ENCODE measurements around the gene HOXC9. TPM values are rescaled to one million over a fixed set of nuclear protein-coding genes. Genes with fewer than 3 reads are reported as not detected.

Gene HOXC9
- total and polyA plus RNA-seq, 9 of the 15 experiments (the other 6 are each of a cell fraction or from before 2014, with no cell fraction given) = 1.1 to 10.5 (median 9.3) TPM

DNA sequence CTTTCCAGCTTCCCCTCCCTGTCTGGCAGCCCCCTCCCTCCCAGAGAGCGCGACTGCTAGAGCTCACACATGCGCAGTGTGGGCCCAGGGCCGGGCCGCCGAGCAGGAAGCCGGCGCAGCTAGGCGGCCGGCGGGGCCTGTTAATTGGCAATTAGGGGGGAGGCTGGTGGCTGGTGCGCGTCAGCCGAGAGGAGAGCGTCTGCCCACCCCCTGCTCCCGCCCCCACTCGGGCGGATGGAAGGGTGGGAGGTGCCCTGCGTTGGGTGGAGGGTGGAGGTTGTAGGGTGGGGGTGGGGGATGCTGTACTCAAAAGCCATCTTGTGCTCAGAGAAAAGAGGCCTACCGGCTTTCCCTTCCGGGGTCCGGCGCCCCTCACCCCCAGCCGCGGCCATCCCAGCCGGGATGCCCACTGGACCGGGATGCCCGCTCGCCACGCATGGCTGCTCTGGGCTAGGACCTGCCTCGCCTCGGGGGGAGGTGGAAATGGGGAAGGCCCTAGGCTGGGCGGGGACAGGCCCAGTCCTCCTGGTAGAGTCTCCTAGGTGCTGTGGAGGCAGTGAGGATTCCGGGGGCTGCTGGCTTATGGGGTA is 18.0 kb downstream of the HOXC9 start (continued):
- TF ChIP-seq MIER1 (IDR thresholded peaks at IDR 0.05; ENCODE audit: low read depth) (no peak), CBX5 (IDR thresholded peaks at IDR 0.05; ENCODE audit: borderline replicate concordance, low read depth) (no peak), MAFF (IDR thresholded peaks at IDR 0.05; ENCODE audit: low read length) (no peak), ZNF324 (CRISPR knock-in tag; IDR thresholded peaks at IDR 0.05) (no peak), NFIC (IDR thresholded peaks at IDR 0.05) (no peak; the same call in 1 of the 2 replicates), RUNX1 (IDR thresholded peaks at IDR 0.05; ENCODE audit: low read depth) (no peak), ZNF79 (CRISPR knock-in tag; IDR thresholded peaks at IDR 0.05; ENCODE audit: low read depth) (no peak), MYBL2 (IDR thresholded peaks at IDR 0.05; ENCODE audit: low read depth) (no peak), MYBL2 (CRISPR knock-in tag; IDR thresholded peaks at IDR 0.05; ENCODE audit: borderline replicate concordance) (no peak), ATF1 (CRISPR knock-in tag; IDR thresholded peaks at IDR 0.05) (no peak), ATF1 (tag; IDR thresholded peaks at IDR 0.05) (no peak; the same call in 1 of the 2 replicates), NCOA4 (IDR thresholded peaks at IDR 0.05; ENCODE audit: partially characterized antibody) (no peak), ZNF586 (CRISPR knock-in tag; conservative IDR thresholded peaks at IDR 0.05) (no peak), PML (IDR thresholded peaks at IDR 0.05; ENCODE audit: low read length) (no peak)
- TF ChIP-seq, protein P1, sequence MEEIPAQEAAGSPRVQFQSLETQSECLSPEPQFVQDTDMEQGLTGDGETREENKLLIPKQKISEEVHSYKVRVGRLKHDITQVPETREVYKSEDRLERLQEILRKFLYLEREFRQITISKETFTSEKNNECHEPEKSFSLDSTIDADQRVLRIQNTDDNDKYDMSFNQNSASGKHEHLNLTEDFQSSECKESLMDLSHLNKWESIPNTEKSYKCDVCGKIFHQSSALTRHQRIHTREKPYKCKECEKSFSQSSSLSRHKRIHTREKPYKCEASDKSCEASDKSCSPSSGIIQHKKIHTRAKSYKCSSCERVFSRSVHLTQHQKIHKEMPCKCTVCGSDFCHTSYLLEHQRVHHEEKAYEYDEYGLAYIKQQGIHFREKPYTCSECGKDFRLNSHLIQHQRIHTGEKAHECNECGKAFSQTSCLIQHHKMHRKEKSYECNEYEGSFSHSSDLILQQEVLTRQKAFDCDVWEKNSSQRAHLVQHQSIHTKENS (CRISPR knock-in tag; IDR thresholded peaks at IDR 0.05) = no peak
- TF ChIP-seq, protein P2, sequence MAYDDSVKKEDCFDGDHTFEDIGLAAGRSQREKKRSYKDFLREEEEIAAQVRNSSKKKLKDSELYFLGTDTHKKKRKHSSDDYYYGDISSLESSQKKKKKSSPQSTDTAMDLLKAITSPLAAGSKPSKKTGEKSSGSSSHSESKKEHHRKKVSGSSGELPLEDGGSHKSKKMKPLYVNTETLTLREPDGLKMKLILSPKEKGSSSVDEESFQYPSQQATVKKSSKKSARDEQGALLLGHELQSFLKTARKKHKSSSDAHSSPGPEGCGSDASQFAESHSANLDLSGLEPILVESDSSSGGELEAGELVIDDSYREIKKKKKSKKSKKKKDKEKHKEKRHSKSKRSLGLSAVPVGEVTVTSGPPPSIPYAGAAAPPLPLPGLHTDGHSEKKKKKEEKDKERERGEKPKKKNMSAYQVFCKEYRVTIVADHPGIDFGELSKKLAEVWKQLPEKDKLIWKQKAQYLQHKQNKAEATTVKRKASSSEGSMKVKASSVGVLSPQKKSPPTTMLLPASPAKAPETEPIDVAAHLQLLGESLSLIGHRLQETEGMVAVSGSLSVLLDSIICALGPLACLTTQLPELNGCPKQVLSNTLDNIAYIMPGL (CRISPR knock-in tag; IDR thresholded peaks at IDR 0.05) = no peak
- TF ChIP-seq, protein P3, sequence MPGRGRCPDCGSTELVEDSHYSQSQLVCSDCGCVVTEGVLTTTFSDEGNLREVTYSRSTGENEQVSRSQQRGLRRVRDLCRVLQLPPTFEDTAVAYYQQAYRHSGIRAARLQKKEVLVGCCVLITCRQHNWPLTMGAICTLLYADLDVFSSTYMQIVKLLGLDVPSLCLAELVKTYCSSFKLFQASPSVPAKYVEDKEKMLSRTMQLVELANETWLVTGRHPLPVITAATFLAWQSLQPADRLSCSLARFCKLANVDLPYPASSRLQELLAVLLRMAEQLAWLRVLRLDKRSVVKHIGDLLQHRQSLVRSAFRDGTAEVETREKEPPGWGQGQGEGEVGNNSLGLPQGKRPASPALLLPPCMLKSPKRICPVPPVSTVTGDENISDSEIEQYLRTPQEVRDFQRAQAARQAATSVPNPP (IDR thresholded peaks at IDR 0.05; ENCODE audit: borderline replicate concordance, insufficient read depth, insufficient read length) = no peak
- TF ChIP-seq, protein P4, sequence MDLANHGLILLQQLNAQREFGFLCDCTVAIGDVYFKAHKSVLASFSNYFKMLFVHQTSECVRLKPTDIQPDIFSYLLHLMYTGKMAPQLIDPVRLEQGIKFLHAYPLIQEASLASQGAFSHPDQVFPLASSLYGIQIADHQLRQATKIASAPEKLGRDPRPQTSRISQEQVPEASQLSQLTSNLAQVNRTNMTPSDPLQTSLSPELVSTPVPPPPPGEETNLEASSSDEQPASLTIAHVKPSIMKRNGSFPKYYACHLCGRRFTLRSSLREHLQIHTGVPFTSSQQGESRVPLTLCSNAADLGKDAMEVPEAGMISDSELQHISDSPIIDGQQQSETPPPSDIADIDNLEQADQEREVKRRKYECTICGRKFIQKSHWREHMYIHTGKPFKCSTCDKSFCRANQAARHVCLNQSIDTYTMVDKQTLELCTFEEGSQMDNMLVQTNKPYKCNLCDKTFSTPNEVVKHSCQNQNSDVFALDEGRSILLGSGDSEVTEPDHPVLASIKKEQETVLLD (IDR thresholded peaks at IDR 0.05) = peak; percentile 82; the same call in 1 of the 2 replicates
- TF ChIP-seq, protein P5, sequence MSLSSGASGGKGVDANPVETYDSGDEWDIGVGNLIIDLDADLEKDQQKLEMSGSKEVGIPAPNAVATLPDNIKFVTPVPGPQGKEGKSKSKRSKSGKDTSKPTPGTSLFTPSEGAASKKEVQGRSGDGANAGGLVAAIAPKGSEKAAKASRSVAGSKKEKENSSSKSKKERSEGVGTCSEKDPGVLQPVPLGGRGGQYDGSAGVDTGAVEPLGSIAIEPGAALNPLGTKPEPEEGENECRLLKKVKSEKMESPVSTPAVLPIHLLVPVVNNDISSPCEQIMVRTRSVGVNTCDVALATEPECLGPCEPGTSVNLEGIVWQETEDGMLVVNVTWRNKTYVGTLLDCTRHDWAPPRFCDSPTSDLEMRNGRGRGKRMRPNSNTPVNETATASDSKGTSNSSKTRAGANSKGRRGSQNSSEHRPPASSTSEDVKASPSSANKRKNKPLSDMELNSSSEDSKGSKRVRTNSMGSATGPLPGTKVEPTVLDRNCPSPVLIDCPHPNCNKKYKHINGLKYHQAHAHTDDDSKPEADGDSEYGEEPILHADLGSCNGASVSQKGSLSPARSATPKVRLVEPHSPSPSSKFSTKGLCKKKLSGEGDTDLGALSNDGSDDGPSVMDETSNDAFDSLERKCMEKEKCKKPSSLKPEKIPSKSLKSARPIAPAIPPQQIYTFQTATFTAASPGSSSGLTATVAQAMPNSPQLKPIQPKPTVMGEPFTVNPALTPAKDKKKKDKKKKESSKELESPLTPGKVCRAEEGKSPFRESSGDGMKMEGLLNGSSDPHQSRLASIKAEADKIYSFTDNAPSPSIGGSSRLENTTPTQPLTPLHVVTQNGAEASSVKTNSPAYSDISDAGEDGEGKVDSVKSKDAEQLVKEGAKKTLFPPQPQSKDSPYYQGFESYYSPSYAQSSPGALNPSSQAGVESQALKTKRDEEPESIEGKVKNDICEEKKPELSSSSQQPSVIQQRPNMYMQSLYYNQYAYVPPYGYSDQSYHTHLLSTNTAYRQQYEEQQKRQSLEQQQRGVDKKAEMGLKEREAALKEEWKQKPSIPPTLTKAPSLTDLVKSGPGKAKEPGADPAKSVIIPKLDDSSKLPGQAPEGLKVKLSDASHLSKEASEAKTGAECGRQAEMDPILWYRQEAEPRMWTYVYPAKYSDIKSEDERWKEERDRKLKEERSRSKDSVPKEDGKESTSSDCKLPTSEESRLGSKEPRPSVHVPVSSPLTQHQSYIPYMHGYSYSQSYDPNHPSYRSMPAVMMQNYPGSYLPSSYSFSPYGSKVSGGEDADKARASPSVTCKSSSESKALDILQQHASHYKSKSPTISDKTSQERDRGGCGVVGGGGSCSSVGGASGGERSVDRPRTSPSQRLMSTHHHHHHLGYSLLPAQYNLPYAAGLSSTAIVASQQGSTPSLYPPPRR (CRISPR knock-in tag; IDR thresholded peaks at IDR 0.05; ENCODE audit: borderline replicate concordance) = no peak
